HCT116 (cell line): ENCODE results near the gene TBC1D4. TPM values are rescaled to one million over a fixed set of nuclear protein-coding genes. Genes with fewer than 3 reads are reported as not detected.

Experiments
- ATAC-seq: fragments of 200-7000 bp; cut with Tn5 transposase; 2 replicates; pipeline ENCODE4 v1.9.1; 2020; ENCODE audit warnings: mild to moderate bottlenecking, moderate library complexity
- BruUV-seq: library from RNA; stranded (reverse); fragments of 400-500 nt; replicated peaks from 2 replicates; lab custom pipeline; 2021; lab: Mats Ljungman, UMichigan
- CTCF ChIA-PET: fragments of 300-600 bp; sonication (Branson Sonifier 250); formaldehyde crosslinking; loops from one replicate; lab custom pipeline; 2021; ENCODE audit warnings: antibody characterized with exemption; lab: Charles Lee
- POLR2A ChIA-PET: fragments of 300-600, 350-600 bp; sonication (Branson Sonifier 250); formaldehyde crosslinking; loops from one replicate; lab custom pipeline; 2021; ENCODE audit warnings: antibody characterized with exemption; lab: Charles Lee
- RAD21 ChIA-PET, 2 experiments: fragments of 300-600 bp; sonication (Branson Sonifier 250); formaldehyde crosslinking; loops; one replicate each; lab custom pipeline; 2023; ENCODE audit warnings: low total read pairs in 2 of 2; ENCODE audit not compliant: uncharacterized antibody in 2 of 2, unreplicated experiment in 2 of 2, low non-redundant PET in 1 of 2; lab: Charles Lee
- DNase-seq: peaks from one replicate; pipeline ENCODE4 v3.0.0-alpha.2; 2010; ENCODE audit warnings: low read depth, low spot score
- H2AFZ ChIP-seq: fragments of 200-600 bp; shearing (Covaris generic), sonication (generic); 2 replicates; pipeline ENCODE4 v1.6.1; 2017; ENCODE audit warnings: low read depth, mixed run types, mixed read lengths, antibody characterized with exemption, low read length; ENCODE audit not compliant: poor library complexity, severe bottlenecking
- H3K27ac ChIP-seq: 2 replicates; pipeline ENCODE4 v1.5.1; 2012; ENCODE audit warnings: low read depth, low read length
- H3K27me3 ChIP-seq: fragments of 200-600 bp; sonication (generic); 2 replicates; pipeline ENCODE4 v1.6.1; 2016; ENCODE audit warnings: mixed run types, low read length, mixed read lengths; ENCODE audit not compliant: insufficient read depth
- H3K36me3 ChIP-seq, 2 experiments: fragments of 200-500 bp in 1 of 2; fragments of 200-600 bp in 1 of 2; sonication (Bioruptor generic) in 1 of 2; sonication (generic) in 1 of 2; 2 replicates each; pipeline versions ENCODE4 v1.5.1 to v1.6.1; 2014 to 2016; ENCODE audit warnings: low read length in 2 of 2, inconsistent platforms in 1 of 2, mixed read lengths in 1 of 2, mixed run types in 1 of 2; ENCODE audit not compliant: insufficient read depth in 2 of 2, control insufficient read depth in 1 of 2
- H3K4me1 ChIP-seq, 2 experiments: fragments of 200-600 bp in 1 of 2; sonication (generic) in 1 of 2; 2 replicates each; pipeline versions ENCODE4 v1.5.1 to v1.6.1; 2012 to 2017; ENCODE audit warnings: low read length in 2 of 2, inconsistent platforms in 1 of 2, mild to moderate bottlenecking in 1 of 2, mixed read lengths in 1 of 2, mixed run types in 1 of 2, moderate library complexity in 1 of 2; ENCODE audit not compliant: insufficient read depth in 2 of 2, control insufficient read depth in 1 of 2
- H3K4me2 ChIP-seq: fragments of 200-600 bp; sonication (generic); 2 replicates; pipeline ENCODE4 v1.6.1; 2017; ENCODE audit warnings: mixed run types, low read length, mixed read lengths
- H3K4me3 ChIP-seq, 2 experiments: fragments of 200-600 bp in 1 of 2; sonication (generic) in 1 of 2; replicated peaks in 1 of 2; 2 replicates each; pipeline ENCODE4 v1.5.1; 2011 to 2016; ENCODE audit warnings: low read length in 2 of 2, control low read depth in 1 of 2, low read depth in 1 of 2, mild to moderate bottlenecking in 1 of 2, mixed read lengths in 1 of 2, mixed run types in 1 of 2
- H3K79me2 ChIP-seq: fragments of 200-600 bp; sonication (generic); 2 replicates; pipeline ENCODE4 v1.6.1; 2017; ENCODE audit warnings: mild to moderate bottlenecking, mixed run types, low read length, moderate library complexity, mixed read lengths; ENCODE audit not compliant: insufficient read depth
- H3K9ac ChIP-seq: fragments of 200-600 bp; sonication (generic); 2 replicates; pipeline ENCODE4 v1.6.1; 2016; ENCODE audit warnings: low read length, mixed read lengths
- H3K9me2 ChIP-seq: fragments of 200-600 bp; sonication (generic), shearing (Covaris generic); 2 replicates; pipeline ENCODE4 v1.6.1; 2017; ENCODE audit warnings: mixed run types, mild to moderate bottlenecking, moderate library complexity; ENCODE audit not compliant: insufficient read depth
- H3K9me3 ChIP-seq, 2 experiments: fragments of 200-500 bp in 1 of 2; fragments of 200-600 bp in 1 of 2; sonication (Bioruptor generic) in 1 of 2; sonication (generic) in 1 of 2; 2 replicates each; pipeline ENCODE4 v1.6.1; 2014 to 2017; ENCODE audit warnings: low read length in 2 of 2, mixed read lengths in 2 of 2, inconsistent platforms in 1 of 2, low read depth in 1 of 2, mild to moderate bottlenecking in 1 of 2, mixed run types in 1 of 2, moderate library complexity in 1 of 2; ENCODE audit not compliant: control insufficient read depth in 1 of 2, insufficient read depth in 1 of 2
- H4K20me1 ChIP-seq: fragments of 200-600 bp; sonication (generic), shearing (Covaris generic); 2 replicates; pipeline ENCODE4 v1.6.1; 2017; ENCODE audit warnings: mixed run types, mild to moderate bottlenecking, moderate library complexity; ENCODE audit not compliant: insufficient read depth
- FOSL1 ChIP-seq: IDR thresholded peaks from 2 replicates; pipeline ENCODE4 v1.6.1; 2012; ENCODE audit warnings: low read depth
- RAD21 ChIP-seq: IDR thresholded peaks from 2 replicates; pipeline ENCODE4 v1.6.1; 2012; ENCODE audit warnings: low read depth, mild to moderate bottlenecking
- SIN3A ChIP-seq: IDR thresholded peaks from 2 replicates; pipeline ENCODE4 v1.6.1; 2012; ENCODE audit warnings: low read depth
- YY1 ChIP-seq: IDR thresholded peaks from 2 replicates; pipeline ENCODE4 v1.6.1; 2011; ENCODE audit warnings: low read length, low read depth, moderate library complexity, mild to moderate bottlenecking; ENCODE audit not compliant: insufficient replicate concordance; ENCODE audit errors: extremely low read depth
- intact Hi-C: fragments of 100-400 bp; cut with micrococcal nuclease; formaldehyde crosslinking; loops from 2 replicates; pipeline ENCODE4 v1.10.0; 2022
- total RNA-seq: library from RNA; stranded (reverse); gene quantifications from one replicate; pipeline ENCODE4 v1.2.1, GENCODE V29; 2021; ENCODE audit not compliant: unreplicated experiment
- TF ChIP-seq, protein P1 (sequence below), 3 experiments: fragments of 200-600 bp in 1 of 3; sonication (generic) in 1 of 3; IDR thresholded peaks in 2 of 3; conservative IDR thresholded peaks in 1 of 3; 2 replicates each; pipeline ENCODE4 v1.5.1; 2012 to 2017; ENCODE audit warnings: low read depth in 2 of 3, low read length in 2 of 3, antibody characterized with exemption in 1 of 3, borderline replicate concordance in 1 of 3, control low read depth in 1 of 3, mild to moderate bottlenecking in 1 of 3, mixed read lengths in 1 of 3, mixed run types in 1 of 3, moderate library complexity in 1 of 3; ENCODE audit not compliant: insufficient read depth in 1 of 3
- TF ChIP-seq, protein P2 (sequence below): IDR thresholded peaks from 2 replicates; pipeline ENCODE4 v1.6.1; 2012; ENCODE audit warnings: low read depth

Gene TBC1D4
- total RNA-seq, 1 experiment from 2014 or later = 24.6 TPM

DNA sequence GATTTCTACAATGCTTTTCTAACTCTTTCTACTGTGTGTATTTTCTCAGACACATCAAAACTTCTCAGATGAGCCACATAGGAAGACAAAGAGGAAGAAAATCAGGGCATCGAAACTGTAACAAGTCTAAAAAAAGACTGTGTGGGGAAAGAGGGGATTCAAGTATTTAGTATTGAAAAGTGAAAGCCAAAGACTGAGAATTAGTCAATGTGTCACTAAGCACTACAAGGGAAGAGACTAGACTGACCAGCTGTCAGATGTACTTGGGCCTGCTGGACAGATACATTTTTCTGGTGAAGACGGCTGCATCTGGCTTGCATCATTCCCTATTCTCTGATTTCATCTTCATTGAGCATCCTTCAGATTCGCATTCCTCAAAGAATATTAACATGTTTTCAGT is 30.3 kb upstream of the TBC1D4 start:
- Histone ChIP-seq H3K27me3 (no peaks in the 10 kb centered on the region), H3K36me3 (no peaks in the 10 kb centered on the region), H3K27ac (no peak overlapping the region), H3K4me2 (no peak overlapping the region), H3K9ac (no peak overlapping the region), H3K9me2 (no peaks in the 10 kb centered on the region), H2AFZ (peak overlapping the region; percentile 64), H3K79me2 (no peaks in the 10 kb centered on the region), H3K4me3 (no peak overlapping the region), H4K20me1 (no peaks in the 10 kb centered on the region), H3K9me3 (no peaks in the 10 kb centered on the region), H3K4me1 (no peaks in the 10 kb centered on the region)
- BruUV-seq = no TSS peak
- DNase-seq (no peak), ATAC-seq (no peak)
- intact Hi-C loops = no loop called here
- TF ChIP-seq RAD21 = no peak
- TF ChIP-seq, protein P1, sequence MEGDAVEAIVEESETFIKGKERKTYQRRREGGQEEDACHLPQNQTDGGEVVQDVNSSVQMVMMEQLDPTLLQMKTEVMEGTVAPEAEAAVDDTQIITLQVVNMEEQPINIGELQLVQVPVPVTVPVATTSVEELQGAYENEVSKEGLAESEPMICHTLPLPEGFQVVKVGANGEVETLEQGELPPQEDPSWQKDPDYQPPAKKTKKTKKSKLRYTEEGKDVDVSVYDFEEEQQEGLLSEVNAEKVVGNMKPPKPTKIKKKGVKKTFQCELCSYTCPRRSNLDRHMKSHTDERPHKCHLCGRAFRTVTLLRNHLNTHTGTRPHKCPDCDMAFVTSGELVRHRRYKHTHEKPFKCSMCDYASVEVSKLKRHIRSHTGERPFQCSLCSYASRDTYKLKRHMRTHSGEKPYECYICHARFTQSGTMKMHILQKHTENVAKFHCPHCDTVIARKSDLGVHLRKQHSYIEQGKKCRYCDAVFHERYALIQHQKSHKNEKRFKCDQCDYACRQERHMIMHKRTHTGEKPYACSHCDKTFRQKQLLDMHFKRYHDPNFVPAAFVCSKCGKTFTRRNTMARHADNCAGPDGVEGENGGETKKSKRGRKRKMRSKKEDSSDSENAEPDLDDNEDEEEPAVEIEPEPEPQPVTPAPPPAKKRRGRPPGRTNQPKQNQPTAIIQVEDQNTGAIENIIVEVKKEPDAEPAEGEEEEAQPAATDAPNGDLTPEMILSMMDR (IDR thresholded peaks at IDR 0.05 in 2 of 3, conservative IDR thresholded peaks at IDR 0.05 in 1 of 3; ENCODE audit: borderline replicate concordance in 1 of 3, insufficient read depth in 1 of 3, low read depth in 2 of 3, low read length in 2 of 3) = no peak
- TF ChIP-seq YY1 = no peak
- no peak for TF ChIP-seq SIN3A
- TF ChIP-seq FOSL1 = no peak
- TF ChIP-seq, protein P2, sequence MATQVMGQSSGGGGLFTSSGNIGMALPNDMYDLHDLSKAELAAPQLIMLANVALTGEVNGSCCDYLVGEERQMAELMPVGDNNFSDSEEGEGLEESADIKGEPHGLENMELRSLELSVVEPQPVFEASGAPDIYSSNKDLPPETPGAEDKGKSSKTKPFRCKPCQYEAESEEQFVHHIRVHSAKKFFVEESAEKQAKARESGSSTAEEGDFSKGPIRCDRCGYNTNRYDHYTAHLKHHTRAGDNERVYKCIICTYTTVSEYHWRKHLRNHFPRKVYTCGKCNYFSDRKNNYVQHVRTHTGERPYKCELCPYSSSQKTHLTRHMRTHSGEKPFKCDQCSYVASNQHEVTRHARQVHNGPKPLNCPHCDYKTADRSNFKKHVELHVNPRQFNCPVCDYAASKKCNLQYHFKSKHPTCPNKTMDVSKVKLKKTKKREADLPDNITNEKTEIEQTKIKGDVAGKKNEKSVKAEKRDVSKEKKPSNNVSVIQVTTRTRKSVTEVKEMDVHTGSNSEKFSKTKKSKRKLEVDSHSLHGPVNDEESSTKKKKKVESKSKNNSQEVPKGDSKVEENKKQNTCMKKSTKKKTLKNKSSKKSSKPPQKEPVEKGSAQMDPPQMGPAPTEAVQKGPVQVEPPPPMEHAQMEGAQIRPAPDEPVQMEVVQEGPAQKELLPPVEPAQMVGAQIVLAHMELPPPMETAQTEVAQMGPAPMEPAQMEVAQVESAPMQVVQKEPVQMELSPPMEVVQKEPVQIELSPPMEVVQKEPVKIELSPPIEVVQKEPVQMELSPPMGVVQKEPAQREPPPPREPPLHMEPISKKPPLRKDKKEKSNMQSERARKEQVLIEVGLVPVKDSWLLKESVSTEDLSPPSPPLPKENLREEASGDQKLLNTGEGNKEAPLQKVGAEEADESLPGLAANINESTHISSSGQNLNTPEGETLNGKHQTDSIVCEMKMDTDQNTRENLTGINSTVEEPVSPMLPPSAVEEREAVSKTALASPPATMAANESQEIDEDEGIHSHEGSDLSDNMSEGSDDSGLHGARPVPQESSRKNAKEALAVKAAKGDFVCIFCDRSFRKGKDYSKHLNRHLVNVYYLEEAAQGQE = no peak
- CTCF ChIA-PET = no interaction called here
- RAD21 ChIA-PET = no interaction called here
- POLR2A ChIA-PET = no interaction called here
